ENCODE measurements around the gene BRWD1.

Gene BRWD1

GRCh38 chr21:39216290-39216689, 97.1 kb downstream of the BRWD1 start:
- no peak for DNase-seq (ENCODE audit: low spot score)
- in situ Hi-C loops (cut with MboI; ENCODE audit: low sequenced_read_pairs, unreplicated experiment): no loop called here
- no peak for TF ChIP-seq CTCF (IDR thresholded peaks at IDR 0.05; ENCODE audit: borderline replicate concordance, control extremely low read depth, extremely low read depth, insufficient read depth, missing control alignments)

GRCh38 chr21:39215078-39215477, 98.4 kb downstream of the BRWD1 start:
- in situ Hi-C loops (cut with MboI; ENCODE audit: low sequenced_read_pairs, unreplicated experiment): no loop called here
- TF ChIP-seq CTCF (IDR thresholded peaks at IDR 0.05; ENCODE audit: borderline replicate concordance, control extremely low read depth, extremely low read depth, insufficient read depth, missing control alignments): no peak

GRCh38 chr21:39209334-39209688, 104.1 kb downstream of the BRWD1 start:
- no peak for TF ChIP-seq CTCF (IDR thresholded peaks at IDR 0.05; ENCODE audit: borderline replicate concordance, control extremely low read depth, extremely low read depth, insufficient read depth, missing control alignments)
- DNase-seq (ENCODE audit: low spot score): no peak
- in situ Hi-C loops (cut with MboI; ENCODE audit: low sequenced_read_pairs, unreplicated experiment): no loop called here

More at GRCh38 chr21:39215078-39215477, 98.4 kb downstream of the BRWD1 start:
- no peak for DNase-seq (ENCODE audit: low spot score)

DNA sequence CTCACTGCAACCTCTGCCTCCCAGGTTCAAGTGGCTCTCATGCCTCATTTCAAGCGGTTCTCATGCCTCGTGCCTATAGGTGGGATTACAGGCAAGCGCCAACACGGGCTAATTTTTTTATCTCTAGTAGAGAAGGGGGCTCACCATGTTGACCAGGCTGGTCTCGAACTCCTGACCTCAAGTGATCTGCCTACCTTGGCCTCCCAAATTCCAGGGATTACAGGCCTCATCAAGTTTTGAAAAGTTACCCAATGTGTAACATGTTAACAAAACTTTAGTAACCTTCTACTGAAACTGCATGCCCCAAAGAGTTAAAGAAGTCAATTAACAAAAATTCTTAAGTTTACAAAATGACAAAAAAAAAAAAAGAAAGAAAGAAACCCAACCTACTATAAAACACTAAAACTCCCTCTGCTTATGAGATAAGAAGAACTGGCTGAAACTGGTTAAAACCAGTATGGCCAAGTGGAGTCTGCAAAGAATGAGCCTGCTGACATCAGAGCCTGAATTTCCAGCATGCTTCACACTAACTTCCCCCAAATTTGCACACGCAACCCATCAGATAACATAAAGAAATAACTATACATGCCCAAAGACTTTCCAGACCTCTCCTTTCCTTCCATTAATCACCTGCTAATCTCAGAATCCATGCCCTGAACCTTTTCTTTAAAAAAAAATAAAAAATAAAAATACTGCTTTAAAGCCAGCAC, 104.7 kb downstream of the BRWD1 start:
- in situ Hi-C loops (cut with MboI; ENCODE audit: low sequenced_read_pairs, unreplicated experiment): no loop called here
- no peak for TF ChIP-seq CTCF (IDR thresholded peaks at IDR 0.05; ENCODE audit: borderline replicate concordance, control extremely low read depth, extremely low read depth, insufficient read depth, missing control alignments)
- no peak for DNase-seq (ENCODE audit: low spot score)

DNA sequence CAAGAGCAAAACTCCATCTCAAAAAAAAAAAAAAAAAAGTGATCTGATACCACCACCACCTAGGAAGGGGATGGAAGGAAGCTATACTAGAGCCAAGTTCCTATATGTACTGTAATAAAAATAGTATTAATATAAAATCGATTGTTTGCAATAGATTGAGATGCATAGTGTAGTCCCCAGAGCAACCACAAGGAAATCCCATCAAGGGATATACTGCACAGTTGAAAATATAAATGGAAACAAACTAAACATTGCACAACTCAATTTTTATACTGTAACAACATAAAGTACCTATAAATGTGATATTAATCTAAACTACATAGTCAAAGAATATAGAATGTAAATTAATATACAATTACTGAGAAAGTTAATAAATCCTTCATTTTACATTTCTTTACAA, 109.3 kb downstream of the BRWD1 start:
- in situ Hi-C loops (cut with MboI; ENCODE audit: low sequenced_read_pairs, unreplicated experiment): no loop called here
- no peak for TF ChIP-seq CTCF (IDR thresholded peaks at IDR 0.05; ENCODE audit: borderline replicate concordance, control extremely low read depth, extremely low read depth, insufficient read depth, missing control alignments)
- DNase-seq (ENCODE audit: low spot score): no peak

DNA sequence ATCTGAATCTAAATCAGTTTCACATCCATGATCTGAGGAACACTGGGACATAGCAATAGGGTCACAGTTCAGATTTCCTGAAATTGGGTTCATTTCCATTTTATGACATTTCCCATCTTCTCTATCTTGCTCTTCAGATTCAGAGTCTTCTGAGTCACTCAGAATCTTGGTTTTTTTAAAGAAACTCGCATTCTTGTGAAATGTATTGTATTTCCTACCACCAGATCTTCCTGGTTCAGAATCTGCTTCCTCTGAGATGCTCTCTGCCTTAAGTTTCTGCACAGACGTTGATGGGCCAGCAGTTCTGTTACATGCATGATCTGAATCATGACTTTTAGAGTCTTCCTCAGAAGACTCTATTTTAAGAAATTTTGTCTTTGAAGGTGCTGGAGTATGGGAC, 114.6 kb downstream of the BRWD1 start:
- no peak for DNase-seq (ENCODE audit: low spot score)
- in situ Hi-C loops (cut with MboI; ENCODE audit: low sequenced_read_pairs, unreplicated experiment): loop anchor here (25.0 kb wide), 1 partner anchor 189 kb away; a partner anchor contains a TSS
- TF ChIP-seq CTCF (IDR thresholded peaks at IDR 0.05; ENCODE audit: borderline replicate concordance, control extremely low read depth, extremely low read depth, insufficient read depth, missing control alignments): no peak

All from GM13976 (cell line).